ENCODE results near the gene S100G.
"Not testable (repeated sequence)": the region's sequence is repeated elsewhere in the genome, so short reads cannot be mapped to it uniquely, and the experiment has no call there.

The S100G gene

GRCh38 chrX:16649858-16650257 is at the start of gene S100G:
Gene S100G, plus strand, starts transcription at chrX:16650158. Its CDS starts 849 bp downstream, at chrX:16651007.
- Histone ChIP-seq H3K27ac (ENCODE audit: low read depth, low read length) (no peak within 1 kb of the TSS), H3K9me3 (ENCODE audit: control insufficient read depth in 5 of 5, low read length in 5 of 5) (no peaks in the 10 kb centered on the region), H3K36me3 (ENCODE audit: control insufficient read depth in 5 of 5, insufficient read depth in 5 of 5, low read length in 5 of 5) (peaks cover 0 to 7% (median 4%) of the 10 kb centered on the region in 5 donors), H3K4me1 (ENCODE audit: control insufficient read depth in 5 of 5, insufficient read depth in 5 of 5, low read length in 5 of 5) (no peaks in the 10 kb centered on the region), H3K27me3 (ENCODE audit: control insufficient read depth in 5 of 5, insufficient read depth in 4 of 5, low read length in 5 of 5) (peaks cover 0 to 6% (median 0%) of the 10 kb centered on the region in 5 donors), H3K4me3 (ENCODE audit: low read depth in 1 of 5, low read length in 5 of 5) (no peak within 1 kb of the TSS), H3K9ac (ENCODE audit: low read length in 5 of 5) (no peak within 1 kb of the TSS)

- Histone ChIP-seq H3K27me3 (ENCODE audit: control insufficient read depth in 5 of 5, insufficient read depth in 4 of 5, low read length in 5 of 5) (peaks cover 0 to 10% (median 2%) of the 10 kb centered on the region in 5 donors), H3K4me1 (ENCODE audit: control insufficient read depth in 5 of 5, insufficient read depth in 5 of 5, low read length in 5 of 5) (peaks cover 0 to 12% (median 6%) of the 10 kb centered on the region in 5 donors)
Measured at GRCh38 chrX:16601885-16602284, 48.1 kb upstream of the S100G start.

GRCh38 chrX:16603235-16603634 is 46.7 kb upstream of the S100G start:
- not testable (repeated sequence) for H3K4me3 ChIP-seq (ENCODE audit: low read depth in 1 of 5, low read length in 5 of 5); H3K27me3 ChIP-seq (ENCODE audit: control insufficient read depth in 5 of 5, insufficient read depth in 4 of 5, low read length in 5 of 5); H3K9ac ChIP-seq (ENCODE audit: low read length in 5 of 5); H3K9me3 ChIP-seq (ENCODE audit: control insufficient read depth in 5 of 5, low read length in 5 of 5); H3K36me3 ChIP-seq (ENCODE audit: control insufficient read depth in 5 of 5, insufficient read depth in 5 of 5, low read length in 5 of 5); H3K27ac ChIP-seq (ENCODE audit: low read depth, low read length)
- H3K4me1 ChIP-seq (ENCODE audit: control insufficient read depth in 5 of 5, insufficient read depth in 5 of 5, low read length in 5 of 5): peaks cover 0 to 12% (median 6%) of the 10 kb centered on the region in 5 donors

More at GRCh38 chrX:16601885-16602284, 48.1 kb upstream of the S100G start:
- Histone ChIP-seq H3K4me3 (ENCODE audit: low read depth in 1 of 5, low read length in 5 of 5) (no peak overlapping the region), H3K27ac (ENCODE audit: low read depth, low read length) (no peak overlapping the region), H3K36me3 (ENCODE audit: control insufficient read depth in 5 of 5, insufficient read depth in 5 of 5, low read length in 5 of 5) (peaks cover 0 to 1% (median 0%) of the 10 kb centered on the region in 5 donors), H3K9ac (ENCODE audit: low read length in 5 of 5) (no peak overlapping the region), H3K9me3 (ENCODE audit: control insufficient read depth in 5 of 5, low read length in 5 of 5) (no peaks in the 10 kb centered on the region)

GRCh38 chrX:16603822-16604221 is 46.1 kb upstream of the S100G start:
- Histone ChIP-seq H3K4me1 (ENCODE audit: control insufficient read depth in 5 of 5, insufficient read depth in 5 of 5, low read length in 5 of 5) (peaks cover 0 to 12% (median 6%) of the 10 kb centered on the region in 5 donors), H3K4me3 (ENCODE audit: low read depth in 1 of 5, low read length in 5 of 5) (no peak overlapping the region), H3K27me3 (ENCODE audit: control insufficient read depth in 5 of 5, insufficient read depth in 4 of 5, low read length in 5 of 5) (peaks cover 0 to 10% (median 3%) of the 10 kb centered on the region in 5 donors), H3K9ac (ENCODE audit: low read length in 5 of 5) (no peak overlapping the region), H3K36me3 (ENCODE audit: control insufficient read depth in 5 of 5, insufficient read depth in 5 of 5, low read length in 5 of 5) (peaks cover 0 to 7% (median 0%) of the 10 kb centered on the region in 5 donors), H3K9me3 (ENCODE audit: control insufficient read depth in 5 of 5, low read length in 5 of 5) (no peaks in the 10 kb centered on the region), H3K27ac (ENCODE audit: low read depth, low read length) (no peak overlapping the region)

- Histone ChIP-seq H3K9me3 (ENCODE audit: control insufficient read depth in 5 of 5, low read length in 5 of 5) (no peaks in the 10 kb centered on the region), H3K4me1 (ENCODE audit: control insufficient read depth in 5 of 5, insufficient read depth in 5 of 5, low read length in 5 of 5) (peaks cover 0 to 12% (median 6%) of the 10 kb centered on the region in 5 donors), H3K9ac (ENCODE audit: low read length in 5 of 5) (no peak overlapping the region), H3K27ac (ENCODE audit: low read depth, low read length) (no peak overlapping the region), H3K27me3 (ENCODE audit: control insufficient read depth in 5 of 5, insufficient read depth in 4 of 5, low read length in 5 of 5) (peaks cover 0 to 10% (median 3%) of the 10 kb centered on the region in 5 donors), H3K4me3 (ENCODE audit: low read depth in 1 of 5, low read length in 5 of 5) (no peak overlapping the region), H3K36me3 (ENCODE audit: control insufficient read depth in 5 of 5, insufficient read depth in 5 of 5, low read length in 5 of 5) (peaks cover 0 to 7% (median 0%) of the 10 kb centered on the region in 5 donors)
Measured at GRCh38 chrX:16604337-16604736, 45.6 kb upstream of the S100G start.

- H3K9ac ChIP-seq (ENCODE audit: low read length in 5 of 5): no peak overlapping the region
- peaks cover 0 to 7% (median 2%) of the 10 kb centered on the region in 5 donors for H3K36me3 ChIP-seq (ENCODE audit: control insufficient read depth in 5 of 5, insufficient read depth in 5 of 5, low read length in 5 of 5)
- peaks cover 0 to 2% (median 0%) of the 10 kb centered on the region in 5 donors for H3K9me3 ChIP-seq (ENCODE audit: control insufficient read depth in 5 of 5, low read length in 5 of 5)
- H3K4me1 ChIP-seq (ENCODE audit: control insufficient read depth in 5 of 5, insufficient read depth in 5 of 5, low read length in 5 of 5): peaks cover 0 to 12% (median 6%) of the 10 kb centered on the region in 5 donors
- peaks cover 0 to 3% (median 2%) of the 10 kb centered on the region in 5 donors for H3K27me3 ChIP-seq (ENCODE audit: control insufficient read depth in 5 of 5, insufficient read depth in 4 of 5, low read length in 5 of 5)
- H3K27ac ChIP-seq (ENCODE audit: low read depth, low read length): no peak overlapping the region
- H3K4me3 ChIP-seq (ENCODE audit: low read depth in 1 of 5, low read length in 5 of 5): no peak overlapping the region
Measured at GRCh38 chrX:16606142-16606720, 43.7 kb upstream of the S100G start.

- peaks cover 0 to under 1% (median 0%) of the 10 kb centered on the region in 5 donors for H3K4me1 ChIP-seq (ENCODE audit: control insufficient read depth in 5 of 5, insufficient read depth in 5 of 5, low read length in 5 of 5)
- peaks cover 0 to 15% (median 5%) of the 10 kb centered on the region in 5 donors for H3K36me3 ChIP-seq (ENCODE audit: control insufficient read depth in 5 of 5, insufficient read depth in 5 of 5, low read length in 5 of 5)
- H3K9me3 ChIP-seq (ENCODE audit: control insufficient read depth in 5 of 5, low read length in 5 of 5): peaks cover 0 to 2% (median 0%) of the 10 kb centered on the region in 5 donors
- H3K4me3 ChIP-seq (ENCODE audit: low read depth in 1 of 5, low read length in 5 of 5): no peak overlapping the region
- no peak overlapping the region for H3K27ac ChIP-seq (ENCODE audit: low read depth, low read length)
- peaks cover 0 to 3% (median 0%) of the 10 kb centered on the region in 5 donors for H3K27me3 ChIP-seq (ENCODE audit: control insufficient read depth in 5 of 5, insufficient read depth in 4 of 5, low read length in 5 of 5)
- no peak overlapping the region for H3K9ac ChIP-seq (ENCODE audit: low read length in 5 of 5)
Measured at GRCh38 chrX:16610121-16610621, 39.8 kb upstream of the S100G start.

- H3K9ac ChIP-seq (ENCODE audit: low read length in 5 of 5); H3K4me1 ChIP-seq (ENCODE audit: control insufficient read depth in 5 of 5, insufficient read depth in 5 of 5, low read length in 5 of 5); H3K27me3 ChIP-seq (ENCODE audit: control insufficient read depth in 5 of 5, insufficient read depth in 4 of 5, low read length in 5 of 5); H3K9me3 ChIP-seq (ENCODE audit: control insufficient read depth in 5 of 5, low read length in 5 of 5); H3K27ac ChIP-seq (ENCODE audit: low read depth, low read length); H3K4me3 ChIP-seq (ENCODE audit: low read depth in 1 of 5, low read length in 5 of 5): not testable (repeated sequence)
- H3K36me3 ChIP-seq (ENCODE audit: control insufficient read depth in 5 of 5, insufficient read depth in 5 of 5, low read length in 5 of 5): peaks cover 0 to 20% (median 5%) of the 10 kb centered on the region in 5 donors
Measured at GRCh38 chrX:16610654-16611053, 39.3 kb upstream of the S100G start.

- peaks cover 0 to 2% (median 0%) of the 10 kb centered on the region in 5 donors for H3K9me3 ChIP-seq (ENCODE audit: control insufficient read depth in 5 of 5, low read length in 5 of 5)
- no peaks in the 10 kb centered on the region for H3K4me1 ChIP-seq (ENCODE audit: control insufficient read depth in 5 of 5, insufficient read depth in 5 of 5, low read length in 5 of 5)
- no peak overlapping the region for H3K4me3 ChIP-seq (ENCODE audit: low read depth in 1 of 5, low read length in 5 of 5)
- H3K27me3 ChIP-seq (ENCODE audit: control insufficient read depth in 5 of 5, insufficient read depth in 4 of 5, low read length in 5 of 5): peaks cover 0 to 3% (median 0%) of the 10 kb centered on the region in 5 donors
- H3K36me3 ChIP-seq (ENCODE audit: control insufficient read depth in 5 of 5, insufficient read depth in 5 of 5, low read length in 5 of 5): peaks cover 5 to 18% (median 7%) of the 10 kb centered on the region in 5 donors
- no peak overlapping the region for H3K27ac ChIP-seq (ENCODE audit: low read depth, low read length)
- no peak overlapping the region for H3K9ac ChIP-seq (ENCODE audit: low read length in 5 of 5)
Measured at GRCh38 chrX:16612257-16612897, 37.6 kb upstream of the S100G start.

- H3K4me3 ChIP-seq (ENCODE audit: low read depth in 1 of 5, low read length in 5 of 5): no peak overlapping the region
- H3K9me3 ChIP-seq (ENCODE audit: control insufficient read depth in 5 of 5, low read length in 5 of 5): peaks cover 0 to 5% (median 0%) of the 10 kb centered on the region in 5 donors
- H3K9ac ChIP-seq (ENCODE audit: low read length in 5 of 5): no peak overlapping the region
- H3K27ac ChIP-seq (ENCODE audit: low read depth, low read length): no peak overlapping the region
- H3K36me3 ChIP-seq (ENCODE audit: control insufficient read depth in 5 of 5, insufficient read depth in 5 of 5, low read length in 5 of 5): peaks cover 3 to 35% (median 11%) of the 10 kb centered on the region in 5 donors
- no peaks in the 10 kb centered on the region for H3K4me1 ChIP-seq (ENCODE audit: control insufficient read depth in 5 of 5, insufficient read depth in 5 of 5, low read length in 5 of 5)
- H3K27me3 ChIP-seq (ENCODE audit: control insufficient read depth in 5 of 5, insufficient read depth in 4 of 5, low read length in 5 of 5): peaks cover 0 to 3% (median 2%) of the 10 kb centered on the region in 5 donors
Measured at GRCh38 chrX:16617382-16617781, 32.6 kb upstream of the S100G start.
